ENCODE data around the gene MTURN. TPM values are rescaled to one million over a fixed set of nuclear protein-coding genes. Genes with fewer than 3 reads are reported as not detected.

The MTURN gene
- total RNA-seq, 1 experiment from 2014 or later: 7.5 TPM

DNA sequence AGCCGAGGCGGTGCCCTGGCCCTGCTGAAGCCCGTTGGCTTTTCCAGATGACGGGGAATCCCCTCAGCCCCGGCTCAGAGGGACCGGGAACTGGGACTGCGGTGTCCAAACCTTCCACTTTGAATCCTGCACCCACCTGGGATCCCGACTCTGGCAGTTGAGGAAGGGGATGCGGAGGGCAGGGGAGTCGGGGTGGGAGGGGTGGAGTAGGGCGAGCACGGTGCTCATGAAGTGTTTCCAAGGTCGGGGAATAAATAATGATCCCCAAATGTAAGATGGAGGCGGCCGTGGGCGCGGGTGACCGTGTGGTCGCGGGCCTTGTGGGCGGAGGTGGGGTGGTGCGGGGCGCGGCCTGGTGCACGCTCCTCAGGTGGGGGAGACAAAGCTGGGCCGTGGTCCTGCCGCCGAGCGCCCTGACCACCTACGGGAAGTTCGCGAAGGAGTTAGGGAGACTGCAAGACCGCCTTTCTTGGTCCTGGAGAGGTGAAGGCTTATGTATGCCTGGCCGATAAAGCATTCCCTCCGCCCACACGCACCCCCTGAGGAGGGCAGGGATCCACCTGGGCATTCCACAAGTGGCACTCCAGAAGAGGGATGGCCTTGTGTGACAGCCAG is 1.4 kb downstream of the MTURN start:
- ChIA-PET CTCF (interaction anchor here (0.6 to 1.4 kb wide), 6 partner anchors 13 to 119 kb away, joined by 3 to 4 read pairs (median 3); no protein-coding TSS in a partner anchor), POLR2A (interaction anchor here (0.8 to 2.8 kb wide), 13 partner anchors 7 to 434 kb away, joined by 3 to 23 read pairs (median 5); partner anchors contain the start of genes PLEKHA8 and ZNRF2)
- H3K36me3 Mint-ChIP-seq (ENCODE audit: insufficient read depth, unreplicated experiment): peaks cover 6% of the 10 kb centered on the region
- peak overlapping the region; percentile 92 for H3K4me3 Mint-ChIP-seq (ENCODE audit: unreplicated experiment)
- H3K4me1 Mint-ChIP-seq (ENCODE audit: insufficient read depth, unreplicated experiment): no peaks in the 10 kb centered on the region
- H3K9me3 Mint-ChIP-seq (ENCODE audit: unreplicated experiment): no peaks in the 10 kb centered on the region
- BruUV-seq (replicated peaks): no TSS peak
- H3K27me3 Mint-ChIP-seq (ENCODE audit: insufficient read depth, unreplicated experiment): no peaks in the 10 kb centered on the region
- no peak for DNase-seq (ENCODE audit: unreplicated experiment)
- intact Hi-C loops (cut with micrococcal nuclease): no loop called here
- TF ChIP-seq, protein P1, sequence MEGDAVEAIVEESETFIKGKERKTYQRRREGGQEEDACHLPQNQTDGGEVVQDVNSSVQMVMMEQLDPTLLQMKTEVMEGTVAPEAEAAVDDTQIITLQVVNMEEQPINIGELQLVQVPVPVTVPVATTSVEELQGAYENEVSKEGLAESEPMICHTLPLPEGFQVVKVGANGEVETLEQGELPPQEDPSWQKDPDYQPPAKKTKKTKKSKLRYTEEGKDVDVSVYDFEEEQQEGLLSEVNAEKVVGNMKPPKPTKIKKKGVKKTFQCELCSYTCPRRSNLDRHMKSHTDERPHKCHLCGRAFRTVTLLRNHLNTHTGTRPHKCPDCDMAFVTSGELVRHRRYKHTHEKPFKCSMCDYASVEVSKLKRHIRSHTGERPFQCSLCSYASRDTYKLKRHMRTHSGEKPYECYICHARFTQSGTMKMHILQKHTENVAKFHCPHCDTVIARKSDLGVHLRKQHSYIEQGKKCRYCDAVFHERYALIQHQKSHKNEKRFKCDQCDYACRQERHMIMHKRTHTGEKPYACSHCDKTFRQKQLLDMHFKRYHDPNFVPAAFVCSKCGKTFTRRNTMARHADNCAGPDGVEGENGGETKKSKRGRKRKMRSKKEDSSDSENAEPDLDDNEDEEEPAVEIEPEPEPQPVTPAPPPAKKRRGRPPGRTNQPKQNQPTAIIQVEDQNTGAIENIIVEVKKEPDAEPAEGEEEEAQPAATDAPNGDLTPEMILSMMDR (IDR thresholded peaks at IDR 0.05; ENCODE audit: unreplicated experiment): no peak
- H3K27ac Mint-ChIP-seq (ENCODE audit: low read depth, unreplicated experiment): peak overlapping the region; percentile 27

DNA sequence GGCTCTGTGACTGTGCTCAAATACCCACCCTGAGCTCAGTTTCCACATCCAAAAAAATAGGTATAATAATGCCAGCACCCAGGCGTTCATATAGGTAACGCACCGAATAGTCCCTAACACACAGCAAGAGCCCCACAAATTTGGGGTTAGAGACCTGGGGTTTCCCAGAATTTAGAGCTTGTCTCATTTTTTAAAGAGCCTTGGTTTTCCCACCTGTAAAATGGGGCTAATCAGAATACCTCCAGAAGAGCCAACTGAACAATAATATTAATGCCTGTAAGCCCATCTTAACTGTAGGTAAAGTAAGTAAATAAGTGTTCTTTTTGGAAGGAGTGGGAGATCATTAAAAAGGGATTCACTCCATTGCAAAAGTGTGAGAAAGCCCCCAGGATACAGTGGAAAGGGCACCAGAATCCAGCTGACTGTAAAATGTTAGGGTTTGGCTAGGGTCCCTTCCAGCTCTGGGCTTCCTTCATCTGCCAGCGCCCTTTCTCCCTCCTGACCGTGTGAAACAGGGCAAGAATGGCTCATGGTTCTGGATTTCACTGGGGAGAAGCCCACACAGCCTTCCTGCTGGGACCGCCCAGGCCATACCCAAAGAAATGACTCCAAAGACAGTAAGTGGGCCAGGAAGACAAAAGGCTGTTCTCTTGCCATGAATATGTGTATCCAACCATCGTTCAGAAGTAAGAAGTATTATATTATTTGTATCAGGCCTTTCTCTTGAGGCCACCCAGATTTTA is 2.1 kb downstream of the MTURN start:
- intact Hi-C loops (cut with micrococcal nuclease): no loop called here
- H3K4me1 Mint-ChIP-seq (ENCODE audit: insufficient read depth, unreplicated experiment): peaks cover under 1% of the 10 kb centered on the region
- ChIA-PET POLR2A (interaction anchor here (1.0 to 1.7 kb wide), 5 partner anchors 56 to 434 kb away, joined by 3 to 8 read pairs (median 3); partner anchors contain the start of gene PLEKHA8), CTCF (interaction anchor here (0.6 to 1.0 kb wide), 4 partner anchors 9 to 120 kb away, joined by 3 to 4 read pairs (median 3); no protein-coding TSS in a partner anchor)
- peaks cover 6% of the 10 kb centered on the region for H3K36me3 Mint-ChIP-seq (ENCODE audit: insufficient read depth, unreplicated experiment)
- H3K9me3 Mint-ChIP-seq (ENCODE audit: unreplicated experiment): no peaks in the 10 kb centered on the region
- peak overlapping the region; percentile 92 for H3K4me3 Mint-ChIP-seq (ENCODE audit: unreplicated experiment)
- no peaks in the 10 kb centered on the region for H3K27me3 Mint-ChIP-seq (ENCODE audit: insufficient read depth, unreplicated experiment)
- H3K27ac Mint-ChIP-seq (ENCODE audit: low read depth, unreplicated experiment): no peak overlapping the region
- TF ChIP-seq, protein P1 (IDR thresholded peaks at IDR 0.05; ENCODE audit: unreplicated experiment): no peak
- DNase-seq (ENCODE audit: unreplicated experiment): no peak
- BruUV-seq (replicated peaks): no TSS peak

DNA sequence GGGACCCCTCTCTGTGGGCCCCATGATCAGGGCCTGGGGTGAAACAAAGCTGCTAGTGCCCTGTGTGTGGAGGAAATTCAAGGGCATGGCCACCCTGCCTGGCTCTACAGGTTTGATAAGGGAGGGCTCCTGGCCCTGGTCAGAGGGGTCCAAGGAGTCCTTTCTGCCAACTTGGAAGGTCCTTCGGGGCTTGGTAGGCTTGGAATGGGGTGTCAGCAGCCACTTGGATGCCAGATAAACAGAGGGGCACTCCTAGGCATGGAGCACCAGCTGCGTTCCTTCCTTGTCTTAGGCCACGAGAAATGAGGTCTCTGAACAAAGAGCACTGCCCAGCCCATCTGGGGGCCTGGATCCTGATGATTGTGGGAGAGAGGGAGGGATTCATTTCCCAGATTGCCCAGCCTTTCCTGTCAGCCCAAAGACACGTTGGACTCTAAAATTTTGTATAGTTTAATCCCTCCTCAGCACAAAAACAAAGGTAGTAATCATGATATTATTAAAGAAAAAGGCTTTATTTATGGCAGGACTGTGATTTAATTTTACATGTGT is 5.1 kb downstream of the MTURN start:
- Mint-ChIP-seq H3K9me3 (ENCODE audit: unreplicated experiment) (no peaks in the 10 kb centered on the region), H3K27ac (ENCODE audit: low read depth, unreplicated experiment) (no peak overlapping the region), H3K27me3 (ENCODE audit: insufficient read depth, unreplicated experiment) (no peaks in the 10 kb centered on the region), H3K4me1 (ENCODE audit: insufficient read depth, unreplicated experiment) (peaks cover 28% of the 10 kb centered on the region), H3K36me3 (ENCODE audit: insufficient read depth, unreplicated experiment) (peaks cover 6% of the 10 kb centered on the region), H3K4me3 (ENCODE audit: unreplicated experiment) (no peak overlapping the region)
- BruUV-seq (replicated peaks): no TSS peak
- TF ChIP-seq, protein P1 (IDR thresholded peaks at IDR 0.05; ENCODE audit: unreplicated experiment): no peak
- intact Hi-C loops (cut with micrococcal nuclease): no loop called here
- POLR2A ChIA-PET: interaction anchor here (1.4 kb wide), 1 partner anchor 14 kb away, joined by 3 read pairs; no protein-coding TSS in a partner anchor
- DNase-seq (ENCODE audit: unreplicated experiment): no peak
- CTCF ChIA-PET: no interaction called here

DNA sequence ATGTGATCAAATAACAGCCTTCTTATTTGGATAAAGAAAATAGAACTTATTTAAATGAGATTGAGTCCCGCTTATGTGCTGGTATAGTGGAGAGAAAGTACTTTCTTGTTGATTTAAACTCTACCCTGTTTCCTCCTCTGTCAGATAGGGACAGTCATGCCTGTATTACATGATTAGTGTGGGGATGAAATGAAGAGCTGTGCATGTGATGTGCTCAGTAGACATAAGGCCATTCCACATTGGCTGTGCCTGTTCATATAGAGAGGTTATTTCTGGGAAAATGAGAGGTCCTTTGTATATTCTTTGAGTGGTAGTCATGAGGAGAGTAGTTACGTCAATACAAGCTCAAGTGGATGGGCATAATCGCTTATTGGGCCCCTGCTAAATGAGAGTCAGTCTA is 5.7 kb downstream of the MTURN start:
- no peaks in the 10 kb centered on the region for H3K9me3 Mint-ChIP-seq (ENCODE audit: unreplicated experiment)
- ChIA-PET CTCF (no interaction called here), POLR2A (interaction anchor here (1.4 kb wide), 1 partner anchor 14 kb away, joined by 3 read pairs; no protein-coding TSS in a partner anchor)
- intact Hi-C loops (cut with micrococcal nuclease): no loop called here
- peaks cover 6% of the 10 kb centered on the region for H3K36me3 Mint-ChIP-seq (ENCODE audit: insufficient read depth, unreplicated experiment)
- TF ChIP-seq, protein P1 (IDR thresholded peaks at IDR 0.05; ENCODE audit: unreplicated experiment): no peak
- no peak overlapping the region for H3K4me3 Mint-ChIP-seq (ENCODE audit: unreplicated experiment)
- no TSS peak for BruUV-seq (replicated peaks)
- H3K27me3 Mint-ChIP-seq (ENCODE audit: insufficient read depth, unreplicated experiment): no peaks in the 10 kb centered on the region
- H3K27ac Mint-ChIP-seq (ENCODE audit: low read depth, unreplicated experiment): no peak overlapping the region
- H3K4me1 Mint-ChIP-seq (ENCODE audit: insufficient read depth, unreplicated experiment): peaks cover 28% of the 10 kb centered on the region
- no peak for DNase-seq (ENCODE audit: unreplicated experiment)
